HG02981 (cell line): ENCODE data around the gene PRRG3.

Source experiments
- ATAC-seq: cut with Tn5 transposase; IDR thresholded peaks from one replicate; pipeline ENCODE4 v1.9.1; 2021; ENCODE audit warnings: mild to moderate bottlenecking, moderate library complexity; ENCODE audit not compliant: unreplicated experiment

The PRRG3 gene

DNA sequence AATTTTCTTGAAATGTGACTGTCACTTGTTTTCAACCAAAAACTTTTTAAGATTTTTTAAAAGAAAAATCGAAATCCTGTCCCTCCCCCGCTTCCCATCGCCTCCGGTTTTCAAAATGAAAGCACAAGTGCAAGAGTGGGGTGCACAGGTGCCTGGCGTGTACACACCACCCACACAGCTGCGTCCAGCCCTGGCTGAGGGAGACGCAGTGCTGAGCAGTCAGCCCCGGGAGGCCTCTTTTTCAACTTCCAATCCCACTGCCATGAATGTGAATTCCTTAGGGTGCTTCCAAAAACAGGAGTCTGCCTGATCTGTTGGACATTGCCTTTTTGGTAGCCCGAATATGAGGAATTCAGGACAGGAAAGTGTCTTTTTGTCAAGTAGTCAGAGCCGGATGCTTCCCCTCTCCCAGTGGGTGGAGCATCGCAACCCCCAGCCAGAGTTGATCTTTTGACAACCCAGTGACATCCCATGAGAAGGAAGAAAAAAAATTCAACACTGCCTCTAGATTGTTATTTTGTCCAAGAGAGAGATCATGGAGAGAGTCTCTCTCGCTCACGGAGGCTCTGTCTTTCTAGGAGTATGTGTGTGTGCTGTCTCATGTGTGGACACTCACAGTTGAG, 8.9 kb downstream of the PRRG3 start:
- no peak for ATAC-seq

GRCh38 chrX:151708821-151709220, 13.6 kb downstream of the PRRG3 start:
- ATAC-seq, result no peak

- no peak for ATAC-seq
Observed at GRCh38 chrX:151710457-151710856, 15.2 kb downstream of the PRRG3 start.

DNA sequence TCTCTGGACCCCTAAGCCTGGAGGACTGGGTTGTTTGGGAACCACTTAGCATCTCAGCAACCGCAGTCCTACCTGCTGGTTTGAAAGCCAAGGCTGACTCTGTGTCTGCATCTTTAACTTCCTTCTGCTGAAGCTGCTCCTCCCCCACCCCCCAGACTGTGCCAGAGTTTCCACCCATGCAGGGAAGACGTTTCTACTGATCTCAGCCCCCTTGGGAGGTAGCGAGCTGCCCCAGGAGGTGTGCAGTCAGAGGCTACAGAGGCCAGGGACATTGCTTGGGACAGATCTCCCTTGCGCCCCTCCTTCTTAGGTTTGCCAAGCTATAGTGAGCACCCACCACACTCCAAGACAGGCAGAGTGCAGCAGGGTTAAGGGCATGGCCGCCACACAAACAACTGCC, 15.9 kb downstream of the PRRG3 start:
- no peak for ATAC-seq

DNA sequence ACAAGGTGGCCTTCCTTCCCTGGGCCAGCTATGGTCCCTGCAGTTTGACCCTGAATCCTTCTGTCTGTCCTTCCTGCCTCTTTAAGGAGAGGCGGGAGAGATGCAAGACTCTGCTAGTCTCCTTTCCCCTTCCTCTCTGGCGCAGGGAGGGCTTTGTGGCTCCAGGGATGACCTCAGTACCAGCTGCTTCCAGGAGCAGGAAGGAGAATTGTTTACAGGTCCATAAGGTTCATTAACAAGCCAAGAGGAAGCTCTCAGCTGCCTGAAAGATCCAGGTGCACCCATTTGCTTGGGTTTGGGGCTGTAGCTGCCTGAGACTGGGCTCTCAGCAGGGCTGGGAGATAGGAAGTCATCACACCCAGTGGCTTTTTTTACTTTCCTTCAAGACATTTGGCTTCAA, 16.5 kb downstream of the PRRG3 start:
- no peak for ATAC-seq

- ATAC-seq, result no peak
Observed at GRCh38 chrX:151712253-151712652, 17.0 kb downstream of the PRRG3 start.

- no peak for ATAC-seq
Observed at GRCh38 chrX:151713849-151714248, 18.6 kb downstream of the PRRG3 start.

DNA sequence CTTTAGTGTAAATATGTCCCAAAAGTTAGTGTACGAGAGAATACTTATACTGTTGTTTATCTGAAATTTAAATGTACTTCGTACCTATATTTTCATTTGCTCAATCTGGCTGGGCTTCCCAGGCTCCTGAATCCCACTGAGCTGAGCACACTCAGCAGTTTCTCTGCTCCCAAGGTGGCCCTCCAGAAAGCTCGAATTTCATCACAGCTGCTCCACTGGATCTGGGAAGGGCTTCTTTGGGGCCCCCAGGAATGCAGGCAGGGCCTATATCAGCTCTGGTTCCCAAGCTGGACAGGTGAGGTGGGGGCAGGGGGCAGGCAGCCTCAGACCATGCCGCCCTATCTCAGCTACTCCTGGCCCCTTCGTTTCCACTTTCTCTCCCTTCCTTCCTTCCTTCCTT, 19.1 kb downstream of the PRRG3 start:
- no peak for ATAC-seq

DNA sequence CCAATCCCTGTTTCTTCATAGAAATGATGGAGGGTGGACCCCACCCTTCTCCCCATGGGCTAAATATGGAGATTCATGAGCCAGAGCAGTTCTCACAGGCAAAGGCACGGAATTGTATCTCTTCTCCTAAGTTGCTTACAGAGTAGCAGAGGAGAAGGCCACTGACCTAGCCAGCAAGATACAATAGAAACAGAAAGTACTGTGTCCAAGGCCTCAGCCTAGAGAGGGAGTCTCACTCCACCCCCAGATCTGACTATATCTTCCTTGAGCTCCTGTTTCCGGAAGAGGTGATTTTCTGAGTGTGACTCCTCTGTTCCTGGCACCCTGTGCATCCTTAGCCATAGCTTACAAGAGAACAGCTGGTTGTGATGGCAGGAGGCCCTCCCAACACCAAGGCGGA, 20.5 kb downstream of the PRRG3 start, which contains the start of gene FATE1:
Gene FATE1, plus strand, starts transcription at position 284 of the 400 bp plus-strand sequence. Its CDS starts 85 bp downstream, at position 369.
- no peak for ATAC-seq

DNA sequence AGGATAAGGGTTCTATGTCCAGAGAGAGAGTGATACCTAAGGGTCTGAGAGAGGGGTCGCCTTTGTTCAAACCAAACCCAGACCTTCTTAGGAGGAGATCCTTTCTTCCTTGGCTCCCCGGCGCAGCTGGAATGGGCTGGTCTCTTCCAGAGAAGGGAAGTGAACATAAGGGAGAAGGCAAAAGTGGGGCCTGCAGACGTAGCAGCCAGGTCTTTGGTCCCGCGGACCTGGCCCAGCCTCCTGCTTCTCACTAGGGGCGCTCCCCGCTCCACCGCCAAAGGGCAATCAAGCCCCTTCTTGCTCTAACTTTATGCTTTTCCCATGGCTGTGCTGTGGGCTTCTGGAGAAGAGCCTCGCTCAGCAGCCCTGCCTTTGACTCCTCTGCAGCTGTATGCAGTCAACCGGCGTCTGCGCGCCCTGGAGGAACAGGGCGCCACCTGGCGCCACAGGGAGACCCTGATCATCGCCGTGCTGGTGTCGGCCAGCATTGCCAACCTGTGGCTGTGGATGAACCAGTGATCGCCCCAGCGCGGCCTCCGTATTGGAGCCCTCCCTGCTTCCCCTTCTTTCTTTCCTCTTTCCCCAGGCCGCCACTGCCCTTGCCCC, 27.1 kb downstream of the PRRG3 start:
- ATAC-seq, result no peak

GRCh38 chrX:151723156-151723760, 28.0 kb downstream of the PRRG3 start:
- no peak for ATAC-seq

DNA sequence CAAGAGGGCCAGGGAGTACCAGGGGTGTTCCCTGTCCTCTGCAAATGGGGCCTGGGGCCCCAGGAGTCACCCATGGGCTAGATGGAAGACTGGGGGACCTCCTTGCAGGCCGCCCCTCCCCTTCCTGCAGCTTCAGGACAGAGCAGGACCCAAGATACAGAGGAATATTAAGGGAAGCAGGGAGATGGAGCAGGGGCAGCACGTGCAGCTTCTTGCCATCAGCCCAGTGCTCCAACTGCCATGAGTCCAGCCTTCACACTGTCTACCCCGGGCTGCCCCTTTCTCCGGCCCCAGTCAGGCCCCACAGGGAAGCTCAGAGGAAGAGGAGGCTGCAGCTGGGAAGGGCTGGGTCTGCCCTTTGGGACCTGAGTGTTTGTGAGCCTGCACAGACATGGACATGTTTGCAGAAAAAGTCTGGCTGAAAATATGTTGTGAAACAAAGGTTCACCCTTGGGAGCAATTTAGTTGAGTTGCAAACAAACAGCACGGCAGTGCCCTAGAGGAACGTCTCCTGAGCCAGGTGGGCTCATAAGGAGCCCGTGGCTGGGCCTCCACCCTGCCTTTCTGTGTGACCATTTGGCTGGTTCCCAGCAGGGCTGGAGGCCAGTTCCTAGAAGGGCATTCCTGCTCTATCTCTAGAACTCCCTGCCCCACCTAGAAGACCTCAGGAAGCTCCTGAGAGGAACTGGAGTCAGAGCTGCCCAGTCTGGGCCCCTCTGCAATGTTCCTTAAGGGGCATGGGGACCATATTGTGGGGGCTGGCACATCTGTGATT, 29.5 kb downstream of the PRRG3 start:
- no peak for ATAC-seq

GRCh38 chrX:151725338-151725614, 30.0 kb downstream of the PRRG3 start:
- no peak for ATAC-seq

- ATAC-seq, result no peak
Observed at GRCh38 chrX:151726751-151727150, 31.5 kb downstream of the PRRG3 start.

DNA sequence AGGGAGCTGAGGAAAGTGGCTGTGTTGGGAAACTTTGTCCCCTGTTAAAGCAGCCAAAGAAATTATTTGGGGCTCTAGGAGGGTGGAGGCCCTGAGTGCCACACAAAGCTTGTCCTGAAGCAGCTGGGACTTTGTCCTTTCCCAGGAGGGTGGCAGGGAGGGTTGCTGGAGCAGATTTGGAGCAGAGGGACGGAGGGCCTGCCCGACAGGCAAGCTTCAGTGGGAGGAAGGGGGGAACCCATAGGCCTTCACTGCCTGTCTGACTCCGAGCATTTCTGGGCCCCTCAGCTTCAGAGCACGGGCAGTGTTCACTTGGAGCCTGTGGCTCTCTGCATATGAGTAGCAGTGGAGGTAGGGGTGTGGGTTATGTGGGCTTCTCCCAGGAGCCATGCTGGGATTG, 32.1 kb downstream of the PRRG3 start:
- no peak for ATAC-seq

DNA sequence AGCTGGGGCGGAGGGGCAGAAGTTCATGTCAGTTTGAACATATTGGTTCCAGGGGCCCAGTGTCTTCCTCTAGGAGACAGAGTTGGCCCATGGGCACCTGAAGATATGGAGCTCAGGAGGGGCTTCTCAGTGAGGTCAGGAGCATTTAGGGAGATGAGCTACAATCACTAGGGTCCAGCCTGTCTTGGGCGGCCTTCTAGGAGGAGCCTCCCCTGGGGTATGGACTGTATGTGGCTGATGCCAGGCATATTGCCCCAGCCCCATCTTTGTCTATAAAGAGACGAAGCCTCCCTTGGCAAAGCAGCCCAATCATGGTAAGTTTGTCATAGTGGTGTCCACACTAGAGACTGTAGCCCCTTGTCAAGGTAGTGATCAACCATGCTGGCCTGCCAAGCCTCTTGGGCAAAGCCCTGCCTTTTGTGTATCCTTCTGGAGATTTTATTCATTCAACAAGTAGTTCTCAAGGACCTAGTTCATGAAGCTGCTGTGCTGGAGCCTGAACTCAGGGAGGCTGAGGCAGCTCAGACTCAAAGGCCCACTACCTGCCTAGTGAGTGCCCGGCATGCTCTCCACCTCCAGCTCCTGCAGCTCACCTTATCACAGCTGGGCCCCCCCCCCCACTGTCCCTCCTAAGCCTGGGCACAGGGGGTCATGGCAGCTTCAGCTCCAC, 33.9 kb downstream of the PRRG3 start:
- ATAC-seq, result no peak

DNA sequence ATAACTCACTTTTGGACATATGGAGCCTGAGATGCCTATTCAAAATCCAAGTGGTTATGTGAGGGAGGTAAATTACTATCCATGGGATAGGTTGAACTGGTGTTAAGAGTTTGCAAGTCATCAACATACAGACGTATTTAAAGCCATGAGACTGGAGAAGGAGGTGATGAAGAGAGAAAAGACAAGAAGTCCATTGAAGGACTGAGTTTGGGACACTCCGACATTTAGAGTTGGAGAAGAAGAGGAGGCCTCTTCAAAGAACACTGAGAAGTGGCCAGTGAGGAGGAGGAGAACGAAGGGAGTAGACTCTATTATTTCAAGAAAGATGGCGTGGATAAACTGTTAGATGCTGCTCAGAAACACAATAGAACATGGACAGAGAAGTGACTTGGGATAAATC, 39.2 kb downstream of the PRRG3 start, which contains the start of gene CNGA2:
Gene CNGA2, plus strand, starts transcription at position 301 of the 400 bp plus-strand sequence. CDS start 3,738 bp downstream, outside the sequence.
- ATAC-seq, result no peak

DNA sequence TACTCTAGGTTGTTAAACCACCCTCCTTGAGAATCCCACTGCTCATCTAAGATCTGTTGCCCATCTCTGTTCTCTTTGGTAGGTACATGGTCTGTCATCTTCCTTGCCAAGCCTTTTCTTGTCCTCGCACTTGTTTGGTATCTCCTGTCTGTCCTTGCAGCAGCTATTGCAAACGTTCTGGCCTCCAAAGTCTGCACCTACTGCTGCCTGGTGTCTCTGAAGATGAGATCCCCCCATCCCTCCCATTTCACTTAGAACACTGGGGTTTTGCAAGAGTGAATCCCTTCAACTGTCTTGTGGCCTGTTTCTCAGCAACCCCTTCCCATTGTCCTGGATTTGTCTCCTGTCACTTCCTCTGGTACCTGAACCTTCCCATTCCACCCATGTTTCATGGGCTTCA, 40.0 kb downstream of the PRRG3 start:
- no peak for ATAC-seq

DNA sequence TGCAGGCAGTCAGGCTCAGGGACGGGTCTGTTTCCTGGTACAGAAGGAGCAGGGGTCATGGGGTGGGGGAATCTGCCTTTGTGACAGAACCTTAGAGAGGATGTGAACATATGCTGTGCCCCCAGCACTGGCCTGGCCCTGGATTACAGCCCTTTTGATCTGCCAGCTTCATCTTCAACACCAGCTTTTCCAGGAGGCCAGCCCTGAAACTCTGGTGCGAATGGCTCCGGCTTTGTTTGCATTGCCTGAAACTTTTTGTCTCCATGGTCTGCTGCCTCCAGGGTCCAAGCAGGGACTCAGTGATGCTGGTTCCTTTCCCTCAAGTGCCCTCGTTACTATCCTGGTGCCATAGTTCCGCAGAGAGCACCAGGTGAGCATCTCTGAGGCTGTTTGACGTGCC, 41.4 kb downstream of the PRRG3 start:
- no peak for ATAC-seq

DNA sequence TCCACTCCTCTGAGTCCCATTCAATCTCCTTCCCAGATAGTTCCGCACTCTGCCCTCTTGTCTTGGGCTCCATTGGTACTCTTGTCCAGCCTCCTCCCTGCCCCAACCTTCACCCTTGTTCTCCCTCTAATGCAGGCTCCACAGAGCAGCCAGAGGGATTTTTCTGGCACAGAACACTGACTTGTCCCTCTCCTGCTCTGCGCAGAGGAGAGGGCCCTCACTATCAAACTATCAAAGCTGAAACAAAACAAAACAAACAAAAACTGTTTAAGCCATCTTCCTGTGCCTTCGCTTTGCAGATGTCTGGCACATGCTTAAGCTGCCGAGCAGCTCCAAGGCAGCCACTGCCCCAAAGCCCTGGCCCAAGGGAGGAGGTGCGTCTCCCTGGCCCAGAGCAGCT, 42.2 kb downstream of the PRRG3 start:
- ATAC-seq, result no peak

DNA sequence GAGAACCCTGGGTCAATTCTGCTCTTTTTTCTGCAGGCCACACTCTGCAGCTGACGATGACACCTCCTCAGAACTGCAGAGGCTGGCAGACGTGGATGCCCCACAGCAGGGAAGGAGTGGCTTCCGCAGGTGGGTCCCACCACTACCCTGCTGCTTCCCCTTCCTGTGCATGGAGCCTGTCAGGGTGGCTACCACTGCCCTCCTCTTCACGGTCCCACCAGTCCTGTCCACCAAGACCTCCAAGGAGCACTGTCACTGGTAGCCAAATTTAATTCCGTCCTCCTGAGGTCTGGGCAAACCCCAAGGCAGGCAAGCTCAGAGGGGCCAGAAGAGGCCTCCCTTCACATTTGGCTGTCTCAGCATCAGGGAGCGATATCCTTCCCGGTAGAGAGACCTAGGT, 43.5 kb downstream of the PRRG3 start:
- ATAC-seq, result no peak
